H1 (cell line): ENCODE results near the gene ACTR1A. TPM values are rescaled to one million over a fixed set of nuclear protein-coding genes. Genes with fewer than 3 reads are reported as not detected.

Source experiments
- BRCA1 ChIP-seq: IDR thresholded peaks from 2 replicates; pipeline ENCODE4 v1.6.1; 2012; ENCODE audit warnings: low read depth, low read length, improper control_type of control experiment
- CHD7 ChIP-seq: fragments of 300-600 bp; sonication (generic); IDR thresholded peaks from 2 replicates; pipeline ENCODE4 v1.7.1; 2012; ENCODE audit warnings: low read length, moderate library complexity, mild to moderate bottlenecking, inconsistent platforms; ENCODE audit not compliant: insufficient replicate concordance
- E2F6 ChIP-seq: IDR thresholded peaks from 2 replicates; pipeline ENCODE4 v1.6.1; 2012; ENCODE audit warnings: inconsistent platforms
- EZH2 ChIP-seq: fragments of 200-600 bp; sonication (generic); IDR thresholded peaks from 2 replicates; pipeline ENCODE4 v1.7.1; 2012; ENCODE audit warnings: low read depth, mild to moderate bottlenecking, moderate library complexity, low read length, inconsistent platforms; ENCODE audit not compliant: severe bottlenecking
- PHF8 ChIP-seq: fragments of 200-600 bp; sonication (generic); conservative IDR thresholded peaks from 2 replicates; pipeline ENCODE4 v1.7.1; 2012; ENCODE audit warnings: low read depth, mild to moderate bottlenecking, inconsistent platforms, low read length, moderate library complexity
- SIN3A ChIP-seq, 2 experiments: IDR thresholded peaks in 1 of 2; conservative IDR thresholded peaks in 1 of 2; 2 replicates each; pipeline ENCODE4 v1.6.1; 2011 to 2012; ENCODE audit warnings: low read length in 2 of 2, improper control_type of control experiment in 1 of 2, low read depth in 1 of 2, mild to moderate bottlenecking in 1 of 2
- SIX5 ChIP-seq: IDR thresholded peaks from 2 replicates; pipeline ENCODE4 v1.6.1; 2011; ENCODE audit warnings: mild to moderate bottlenecking, low read depth, low read length
- TEAD4 ChIP-seq: IDR thresholded peaks from 2 replicates; pipeline ENCODE4 v1.6.1; 2012; ENCODE audit warnings: low read depth, low read length, inconsistent platforms, mixed read lengths
- ZNF274 ChIP-seq: IDR thresholded peaks from 2 replicates; pipeline ENCODE4 v1.7.0; 2012; ENCODE audit warnings: low read length, borderline replicate concordance; ENCODE audit errors: extremely low read depth
- polyA plus RNA-seq, 7 experiments: library from polyadenylated mRNA; depleted of rRNA in 3 of 7; stranded (reverse) in 5 of 7; unstranded in 2 of 7; fragments of >200 nt in 5 of 7; fragments of 200-250 nt in 2 of 7; gene quantifications; 1 replicate in 5 of 7; 2 replicates in 1 of 7; 4 replicates in 1 of 7; pipeline versions ENCODE4 v1.2.1 to v1.2.3, GENCODE V29; 2011 to 2013; ENCODE audit warnings: missing spikeins in 2 of 7, mixed read lengths in 2 of 7
- total RNA-seq: library from RNA; stranded (reverse); fragmentation: NEBNext Ultra II Directional; extraction: Animal tissue kit (Norgen Biotek cat#: 25700); gene quantifications from 2 replicates; pipeline ENCODE4 v1.2.1, GENCODE V29; 2021

The ACTR1A gene
- total and polyA plus RNA-seq, 2 of the 8 experiments (the other 6 are each of a cell fraction or from before 2014, with no cell fraction given), result 78.6 to 86.3 TPM

GRCh38 chr10:102432162-102432950 is 70.2 kb downstream of the ACTR1A start, which contains the start of gene CUEDC2 (continued):
- TF ChIP-seq SIX5 (peak; percentile 60), PHF8 (peak; percentile 85), CHD7 (no peak), TEAD4 (no peak), SIN3A (conservative IDR thresholded peaks at IDR 0.05 in 1 of 2, IDR thresholded peaks at IDR 0.05 in 1 of 2; ENCODE audit: low read depth in 1 of 2, low read length in 2 of 2) (peak; percentile 56 to 82; a peak in 2 of 4 replicates), BRCA1 (no peak), ZNF274 (no peak), EZH2 (no peak), E2F6 (peak; percentile 51; the same call in 1 of the 2 replicates)
